Effector memory CD4-positive, alpha-beta T cell (primary cell): ENCODE measurements around the gene ROPN1.

ENCODE experiments used
- DNase-seq, 3 donors: peaks; one replicate each; pipeline ENCODE4 v3.0.0-alpha.2; 2020
- H3K27ac ChIP-seq: 2 replicates; pipeline ENCODE4 v1.7.0; 2013; ENCODE audit warnings: mild to moderate bottlenecking, low read length, moderate library complexity; ENCODE audit not compliant: insufficient read depth, poor library complexity, severe bottlenecking
- H3K27me3 ChIP-seq: replicated peaks from 2 replicates; pipeline ENCODE4 v1.7.0; 2013; ENCODE audit warnings: mild to moderate bottlenecking, low read length; ENCODE audit not compliant: insufficient read depth, control insufficient read depth, poor library complexity, severe bottlenecking
- H3K36me3 ChIP-seq: 2 replicates; pipeline ENCODE4 v1.7.0; 2013; ENCODE audit warnings: mild to moderate bottlenecking, low read length, moderate library complexity; ENCODE audit not compliant: control insufficient read depth, insufficient read depth
- H3K4me1 ChIP-seq: 2 replicates; pipeline ENCODE4 v1.7.0; 2013; ENCODE audit warnings: low read length, mild to moderate bottlenecking; ENCODE audit not compliant: control insufficient read depth, insufficient read depth, poor library complexity, severe bottlenecking
- H3K4me3 ChIP-seq: 2 replicates; pipeline ENCODE4 v1.7.0; 2013; ENCODE audit warnings: low read length, low read depth, mild to moderate bottlenecking; ENCODE audit not compliant: insufficient read depth, poor library complexity, severe bottlenecking
- H3K9me3 ChIP-seq: 2 replicates; pipeline ENCODE4 v1.7.0; 2013; ENCODE audit warnings: mild to moderate bottlenecking, low read length, moderate library complexity; ENCODE audit not compliant: control insufficient read depth

The ROPN1 gene

DNA sequence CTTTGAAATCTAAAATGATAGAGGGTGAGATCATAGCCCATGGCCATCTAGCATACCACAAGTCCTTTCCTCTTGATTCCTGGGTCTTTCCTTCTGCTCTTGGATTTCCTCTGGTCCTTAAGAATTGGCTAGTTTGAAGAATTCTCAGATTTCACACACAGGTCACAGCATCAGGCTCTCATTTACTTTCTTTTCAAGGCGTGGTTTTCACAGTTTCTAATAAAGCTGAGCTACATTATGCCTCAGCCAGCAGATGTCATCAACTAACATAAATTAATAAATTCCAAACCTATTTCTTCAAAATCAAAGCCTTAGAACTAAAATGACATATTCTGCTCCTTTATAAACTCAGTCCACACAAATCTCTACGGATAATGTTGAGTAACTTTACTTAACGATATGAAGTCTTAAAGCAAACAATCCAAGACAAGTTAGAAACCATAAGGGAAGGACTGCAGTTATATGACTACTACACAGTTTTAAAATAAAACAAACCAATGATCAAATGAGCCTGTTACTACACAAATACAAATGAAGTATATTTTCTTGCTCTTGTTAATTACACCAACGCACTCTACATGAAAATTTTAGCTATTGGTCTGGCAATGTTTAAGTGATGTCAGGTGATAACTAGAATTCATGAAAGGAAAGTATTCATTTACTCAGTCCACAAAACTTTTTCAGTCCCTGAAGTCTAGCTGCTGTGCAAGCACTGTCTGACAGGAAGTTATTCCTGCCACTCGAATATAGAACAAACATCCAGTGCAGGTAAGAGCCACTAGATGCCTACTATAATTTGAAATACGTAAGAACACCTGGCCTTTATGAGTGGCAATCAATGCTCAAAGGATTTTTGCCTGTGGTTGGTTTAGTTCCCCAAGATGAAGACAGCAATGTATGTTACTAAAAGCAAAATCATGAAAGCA is 40.1 kb downstream of the ROPN1 start:
- DNase-seq = no peak
- no peak overlapping the region for H3K27ac ChIP-seq
- H3K4me3 ChIP-seq = no peak overlapping the region
- H3K4me1 ChIP-seq = no peaks in the 10 kb centered on the region
- H3K36me3 ChIP-seq = peaks cover 20% of the 10 kb centered on the region
- H3K27me3 ChIP-seq = no peaks in the 10 kb centered on the region
- no peaks in the 10 kb centered on the region for H3K9me3 ChIP-seq

DNA sequence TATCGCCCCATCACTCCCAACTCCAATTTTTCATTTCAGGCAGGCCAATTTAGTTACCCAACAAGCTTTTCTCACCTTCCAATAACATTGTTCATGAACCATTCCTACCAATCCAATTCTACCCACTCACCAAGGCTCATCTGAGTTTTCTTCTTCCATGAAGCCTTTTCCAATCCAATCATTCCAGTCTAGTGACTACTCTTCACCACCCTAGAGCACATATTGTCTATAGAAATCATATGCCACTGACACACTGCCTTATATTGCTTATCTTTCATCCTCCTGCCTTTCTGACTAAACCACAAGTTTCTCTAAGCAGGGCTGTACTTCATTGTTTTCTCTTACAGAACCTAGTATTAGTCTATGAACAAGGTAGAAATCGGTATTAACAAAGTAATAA is 42.3 kb downstream of the ROPN1 start:
- H3K36me3 ChIP-seq = peaks cover 20% of the 10 kb centered on the region
- no peak overlapping the region for H3K4me3 ChIP-seq
- no peak overlapping the region for H3K27ac ChIP-seq
- no peak for DNase-seq
- no peaks in the 10 kb centered on the region for H3K27me3 ChIP-seq
- H3K4me1 ChIP-seq = no peaks in the 10 kb centered on the region
- no peaks in the 10 kb centered on the region for H3K9me3 ChIP-seq

- Histone ChIP-seq H3K27me3 (no peaks in the 10 kb centered on the region), H3K4me3 (no peak overlapping the region), H3K36me3 (peaks cover 27% of the 10 kb centered on the region), H3K9me3 (no peaks in the 10 kb centered on the region), H3K4me1 (no peaks in the 10 kb centered on the region), H3K27ac (no peak overlapping the region)
- DNase-seq = no peak
These were observed 43.5 kb downstream of the ROPN1 start for GRCh38 chr3:123948449-123948848.

- no peaks in the 10 kb centered on the region for H3K9me3 ChIP-seq
- H3K27ac ChIP-seq = no peak overlapping the region
- no peak overlapping the region for H3K4me3 ChIP-seq
- no peaks in the 10 kb centered on the region for H3K27me3 ChIP-seq
- H3K36me3 ChIP-seq = peaks cover 24% of the 10 kb centered on the region
- H3K4me1 ChIP-seq = no peaks in the 10 kb centered on the region
- DNase-seq = no peak
These were observed 44.4 kb downstream of the ROPN1 start for GRCh38 chr3:123947482-123947881.

DNA sequence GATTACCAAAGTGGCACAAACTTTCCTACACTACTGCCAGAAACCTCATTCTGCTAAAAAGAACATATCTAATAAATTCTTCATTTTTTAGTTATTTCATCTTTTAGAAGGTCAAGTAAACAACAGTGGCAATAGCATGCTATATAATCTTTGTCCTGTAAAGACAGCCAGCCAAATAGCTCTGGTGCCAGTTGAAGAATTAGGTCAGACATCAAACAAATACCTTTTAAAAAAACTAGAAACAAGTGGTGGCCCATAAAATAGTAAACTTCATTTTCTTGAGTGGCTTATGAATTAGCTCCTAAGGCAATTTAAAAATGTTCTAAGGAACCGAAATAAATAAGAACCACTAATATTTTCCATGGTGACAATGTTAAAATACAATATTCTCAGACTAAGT is 50.4 kb downstream of the ROPN1 start:
- H3K4me3 ChIP-seq = no peak overlapping the region
- DNase-seq = no peak
- H3K27me3 ChIP-seq = no peaks in the 10 kb centered on the region
- peaks cover 15% of the 10 kb centered on the region for H3K36me3 ChIP-seq
- H3K9me3 ChIP-seq = no peaks in the 10 kb centered on the region
- H3K27ac ChIP-seq = no peak overlapping the region
- no peaks in the 10 kb centered on the region for H3K4me1 ChIP-seq

- no peak overlapping the region for H3K4me3 ChIP-seq
- no peak overlapping the region for H3K27ac ChIP-seq
- no peaks in the 10 kb centered on the region for H3K4me1 ChIP-seq
- no peaks in the 10 kb centered on the region for H3K27me3 ChIP-seq
- H3K36me3 ChIP-seq = peaks cover 15% of the 10 kb centered on the region
- DNase-seq = no peak
- H3K9me3 ChIP-seq = no peaks in the 10 kb centered on the region
These were observed 50.8 kb downstream of the ROPN1 start for GRCh38 chr3:123941121-123941520.

- H3K27ac ChIP-seq = no peak overlapping the region
- H3K4me1 ChIP-seq = no peaks in the 10 kb centered on the region
- no peak for DNase-seq
- H3K36me3 ChIP-seq = peaks cover 15% of the 10 kb centered on the region
- H3K4me3 ChIP-seq = no peak overlapping the region
- H3K9me3 ChIP-seq = no peaks in the 10 kb centered on the region
- H3K27me3 ChIP-seq = no peaks in the 10 kb centered on the region
These were observed 52.2 kb downstream of the ROPN1 start for GRCh38 chr3:123939706-123940105.

GRCh38 chr3:123936400-123936799 is 55.5 kb downstream of the ROPN1 start:
- no peaks in the 10 kb centered on the region for H3K27me3 ChIP-seq
- H3K9me3 ChIP-seq = no peaks in the 10 kb centered on the region
- H3K27ac ChIP-seq = no peak overlapping the region
- H3K36me3 ChIP-seq = no peaks in the 10 kb centered on the region
- H3K4me1 ChIP-seq = no peaks in the 10 kb centered on the region
- DNase-seq = no peak
- H3K4me3 ChIP-seq = no peak overlapping the region

DNA sequence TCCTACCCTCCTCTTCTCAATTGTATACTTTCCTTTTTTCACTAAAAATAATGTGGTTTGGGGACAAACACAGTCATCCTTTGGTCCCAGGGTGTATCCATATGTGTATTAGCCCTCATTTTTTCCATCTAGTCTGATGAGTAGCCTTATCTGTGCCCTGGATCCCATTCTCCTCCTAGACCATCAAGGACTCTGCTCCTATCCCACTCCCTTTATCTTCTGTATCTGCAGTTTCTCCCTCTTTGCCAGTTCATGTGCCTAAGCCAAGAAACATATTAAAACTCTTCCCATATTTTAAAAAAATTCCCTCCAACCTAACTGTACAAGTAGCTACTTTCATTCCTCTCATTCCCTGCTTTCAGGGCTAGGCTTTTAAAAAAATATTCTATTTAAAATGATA is 56.1 kb downstream of the ROPN1 start:
- Histone ChIP-seq H3K4me1 (no peaks in the 10 kb centered on the region), H3K27me3 (no peaks in the 10 kb centered on the region), H3K36me3 (no peaks in the 10 kb centered on the region), H3K4me3 (no peak overlapping the region), H3K9me3 (no peaks in the 10 kb centered on the region), H3K27ac (no peak overlapping the region)
- DNase-seq = no peak

GRCh38 chr3:123934250-123934649 is 57.7 kb downstream of the ROPN1 start:
- Histone ChIP-seq H3K27ac (no peak overlapping the region), H3K4me1 (no peaks in the 10 kb centered on the region), H3K36me3 (no peaks in the 10 kb centered on the region), H3K4me3 (no peak overlapping the region), H3K9me3 (no peaks in the 10 kb centered on the region), H3K27me3 (no peaks in the 10 kb centered on the region)
- DNase-seq = no peak
